HG02970 (cell line): ENCODE measurements around the gene TNFRSF4.

ENCODE experiments used
- ATAC-seq: cut with Tn5 transposase; IDR thresholded peaks from one replicate; pipeline ENCODE4 v1.9.1; 2021; ENCODE audit warnings: mild to moderate bottlenecking, moderate library complexity, moderate number of reproducible peaks; ENCODE audit not compliant: unreplicated experiment, low FRiP score

The TNFRSF4 gene

DNA sequence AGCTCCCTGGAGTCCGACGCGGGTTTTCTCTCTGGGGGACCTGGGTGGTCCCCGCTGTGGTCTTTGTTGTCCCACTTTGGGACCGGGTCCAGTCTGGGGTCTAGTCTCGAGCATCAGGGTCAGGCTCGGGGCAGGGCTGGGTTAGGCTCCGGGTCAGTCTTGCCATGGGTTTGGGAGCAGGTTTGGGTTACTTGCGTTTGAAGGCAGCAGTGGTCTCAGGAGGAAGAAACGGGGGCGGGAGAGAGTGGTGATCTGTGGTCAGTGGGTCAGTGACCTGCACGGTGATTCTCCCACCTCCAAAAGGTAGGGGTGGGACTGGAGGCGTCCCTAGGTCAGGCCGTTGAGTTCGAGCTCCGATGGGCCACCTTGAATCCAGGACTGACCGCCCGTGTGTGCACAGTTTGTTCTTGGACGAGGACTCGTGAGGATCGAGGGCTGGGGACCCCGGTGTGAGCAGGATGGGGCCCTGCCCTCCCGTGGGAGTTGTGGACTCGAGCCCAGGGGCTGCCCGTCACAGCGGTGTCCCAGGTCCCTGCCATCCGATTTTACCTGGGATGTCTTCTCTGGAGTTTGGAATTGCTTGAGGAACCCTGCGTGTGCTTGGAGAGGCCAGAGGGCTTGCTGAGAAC is 20.3 kb upstream of the TNFRSF4 start:
- ATAC-seq, result no peak

DNA sequence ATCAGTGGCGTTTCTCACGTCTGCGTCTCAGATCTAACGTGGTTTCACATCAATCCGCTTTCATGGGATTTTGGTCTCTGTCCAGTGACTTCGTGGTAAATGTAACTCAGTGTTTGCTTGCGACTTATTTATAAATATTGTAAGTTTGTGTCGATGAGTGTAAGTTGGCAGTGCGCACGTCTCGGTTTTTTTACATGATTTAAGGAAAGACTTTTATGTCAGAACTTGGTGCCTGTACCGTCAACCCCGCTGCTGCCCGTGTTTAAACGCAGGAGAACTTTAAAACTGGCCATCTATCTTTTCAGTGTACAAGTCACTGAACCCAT is 19.6 kb upstream of the TNFRSF4 start:
- no peak for ATAC-seq

DNA sequence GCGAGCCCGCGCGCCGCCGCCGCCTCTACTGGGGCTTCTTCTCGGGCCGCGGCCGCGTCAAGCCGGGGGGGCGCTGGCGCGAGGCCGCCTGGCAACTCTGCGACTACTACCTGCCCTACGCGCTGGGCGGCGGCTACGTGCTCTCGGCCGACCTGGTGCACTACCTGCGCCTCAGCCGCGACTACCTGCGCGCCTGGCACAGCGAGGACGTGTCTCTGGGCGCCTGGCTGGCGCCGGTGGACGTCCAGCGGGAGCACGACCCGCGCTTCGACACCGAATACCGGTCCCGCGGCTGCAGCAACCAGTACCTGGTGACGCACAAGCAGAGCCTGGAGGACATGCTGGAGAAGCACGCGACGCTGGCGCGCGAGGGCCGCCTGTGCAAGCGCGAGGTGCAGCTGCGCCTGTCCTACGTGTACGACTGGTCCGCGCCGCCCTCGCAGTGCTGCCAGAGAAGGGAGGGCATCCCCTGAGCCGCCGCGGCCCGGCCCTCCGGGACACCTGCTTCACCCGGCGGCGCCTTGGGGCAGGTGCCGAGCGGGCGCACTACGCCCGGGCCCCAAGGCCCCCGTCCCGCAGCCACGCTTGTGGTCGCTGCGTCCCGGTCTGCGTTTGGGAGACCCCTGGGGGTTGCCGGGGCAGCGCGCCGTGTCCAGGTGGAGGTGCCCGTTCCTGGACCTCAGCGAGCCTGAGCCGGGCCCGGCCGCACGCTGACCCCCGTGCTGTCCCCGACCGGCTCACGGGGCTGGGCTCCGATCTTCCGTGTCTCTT is 19.0 kb upstream of the TNFRSF4 start:
- no peak for ATAC-seq

DNA sequence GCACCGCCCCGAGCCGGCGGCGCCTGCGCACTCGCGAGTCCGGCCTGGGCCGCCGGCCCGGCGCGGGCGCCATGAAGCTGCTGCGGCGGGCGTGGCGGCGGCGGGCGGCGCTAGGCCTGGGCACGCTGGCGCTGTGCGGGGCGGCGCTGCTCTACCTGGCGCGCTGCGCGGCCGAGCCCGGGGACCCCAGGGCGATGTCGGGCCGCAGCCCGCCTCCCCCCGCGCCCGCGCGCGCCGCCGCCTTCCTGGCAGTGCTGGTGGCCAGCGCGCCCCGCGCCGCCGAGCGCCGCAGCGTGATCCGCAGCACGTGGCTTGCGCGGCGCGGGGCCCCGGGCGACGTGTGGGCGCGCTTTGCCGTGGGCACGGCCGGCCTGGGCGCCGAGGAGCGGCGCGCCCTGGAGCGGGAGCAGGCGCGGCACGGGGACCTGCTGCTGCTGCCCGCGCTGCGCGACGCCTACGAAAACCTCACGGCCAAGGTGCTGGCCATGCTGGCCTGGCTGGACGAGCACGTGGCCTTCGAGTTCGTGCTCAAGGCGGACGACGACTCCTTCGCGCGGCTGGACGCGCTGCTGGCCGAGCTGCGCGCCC is 18.3 kb upstream of the TNFRSF4 start, which contains the start of gene B3GALT6:
B3GALT6 (plus strand) TSS at position 30 of the 588 bp plus-strand sequence; CDS start at position 72, 42 bp downstream.
- ATAC-seq, result no peak

DNA sequence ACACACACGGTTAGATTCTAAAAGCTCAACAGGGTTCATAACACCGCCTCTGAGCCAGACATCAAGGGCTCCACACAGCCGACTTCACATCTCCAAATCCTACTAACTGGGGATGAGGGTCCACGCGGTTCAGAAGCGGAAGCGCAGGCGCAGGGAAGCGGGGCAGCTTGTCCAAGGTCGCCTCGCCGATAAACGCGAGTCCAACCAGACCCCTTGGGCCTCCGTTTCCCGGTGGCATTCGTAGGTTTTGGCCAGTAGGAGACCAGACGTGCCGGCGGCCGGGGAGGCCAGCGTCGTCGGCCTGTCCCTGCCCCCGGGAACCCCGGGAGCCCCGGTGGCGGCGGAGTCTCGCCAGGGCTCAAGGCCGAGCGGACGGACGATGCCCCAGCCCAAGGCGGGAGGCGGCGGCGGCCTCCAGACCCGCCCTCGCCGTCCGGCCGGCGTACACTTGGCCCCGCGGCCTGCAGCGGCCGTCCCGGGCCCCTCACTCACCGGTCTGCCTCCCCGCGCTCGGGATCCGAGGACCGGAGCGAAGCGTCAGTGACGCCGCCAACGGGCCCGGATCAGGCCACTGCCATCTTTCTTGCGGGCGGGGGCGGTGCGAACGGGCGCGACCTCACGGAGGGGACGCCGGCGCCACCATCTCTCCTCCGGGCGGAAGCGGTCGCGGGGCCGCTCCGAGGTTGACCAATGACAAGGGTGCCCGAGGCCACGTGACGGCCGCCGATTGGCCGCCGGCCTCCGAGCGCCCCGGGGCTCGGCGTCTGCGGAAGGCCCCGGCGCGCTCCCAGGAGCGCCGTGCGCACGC is 17.7 kb upstream of the TNFRSF4 start, which contains the start of gene SDF4:
SDF4 (minus strand) TSS at position 602 of the 808 bp plus-strand sequence. CDS start 3,229 bp downstream, outside the sequence.
- peak; percentile 94 for ATAC-seq

DNA sequence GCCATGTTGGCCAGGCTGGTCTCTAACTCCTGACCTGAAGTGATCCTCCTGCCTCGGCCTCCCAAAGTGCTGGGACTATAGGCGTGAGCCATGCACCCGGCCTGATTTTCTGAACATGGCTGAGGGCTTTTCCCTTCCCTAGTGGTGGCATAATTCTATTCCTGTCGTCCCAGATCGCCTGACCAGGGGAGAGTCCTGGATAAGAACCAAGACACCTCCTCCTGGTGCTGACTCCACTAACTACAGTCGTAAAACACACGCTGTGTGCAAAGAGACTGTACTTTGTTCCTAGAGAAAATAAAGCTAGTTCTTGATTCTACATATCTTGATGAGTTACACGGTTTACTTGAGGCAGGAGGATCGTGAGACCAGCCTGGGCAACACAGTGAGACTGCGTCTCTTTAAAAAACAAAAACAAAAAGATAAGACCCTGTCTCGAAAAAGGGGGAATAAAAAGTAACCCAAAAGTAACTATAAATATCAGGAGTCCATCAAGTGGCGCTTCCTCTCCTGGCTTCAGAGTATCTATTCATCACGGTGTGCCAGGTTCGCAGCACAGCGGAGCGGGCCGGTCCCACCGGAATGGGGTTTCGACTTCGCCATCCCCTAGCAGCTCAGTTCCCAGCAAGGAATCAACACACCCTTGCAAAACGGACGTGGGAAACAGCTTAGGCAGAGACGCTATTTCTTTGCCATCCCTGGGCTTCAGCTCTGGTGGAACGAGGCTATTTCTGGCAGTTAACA is 16.9 kb upstream of the TNFRSF4 start:
- ATAC-seq, result no peak

DNA sequence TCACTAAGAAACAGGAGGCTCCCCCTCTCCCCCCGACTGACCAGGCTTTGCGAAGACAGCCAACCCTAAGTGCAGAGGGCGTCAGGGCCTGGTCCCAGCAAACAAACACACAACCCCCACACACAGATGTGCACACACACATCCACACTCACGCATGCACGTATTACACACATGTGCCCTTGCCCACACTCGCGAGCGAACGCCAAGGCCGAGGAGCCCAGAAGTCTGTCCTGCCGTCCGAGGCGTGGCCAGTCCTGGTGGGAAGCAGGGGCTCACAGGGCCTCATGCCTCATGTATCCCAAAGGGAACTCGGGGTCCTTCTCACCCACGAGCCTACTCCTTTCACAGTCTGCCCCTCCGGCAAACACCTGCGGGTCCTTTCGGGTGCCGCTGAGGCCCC is 15.8 kb upstream of the TNFRSF4 start:
- no peak for ATAC-seq

DNA sequence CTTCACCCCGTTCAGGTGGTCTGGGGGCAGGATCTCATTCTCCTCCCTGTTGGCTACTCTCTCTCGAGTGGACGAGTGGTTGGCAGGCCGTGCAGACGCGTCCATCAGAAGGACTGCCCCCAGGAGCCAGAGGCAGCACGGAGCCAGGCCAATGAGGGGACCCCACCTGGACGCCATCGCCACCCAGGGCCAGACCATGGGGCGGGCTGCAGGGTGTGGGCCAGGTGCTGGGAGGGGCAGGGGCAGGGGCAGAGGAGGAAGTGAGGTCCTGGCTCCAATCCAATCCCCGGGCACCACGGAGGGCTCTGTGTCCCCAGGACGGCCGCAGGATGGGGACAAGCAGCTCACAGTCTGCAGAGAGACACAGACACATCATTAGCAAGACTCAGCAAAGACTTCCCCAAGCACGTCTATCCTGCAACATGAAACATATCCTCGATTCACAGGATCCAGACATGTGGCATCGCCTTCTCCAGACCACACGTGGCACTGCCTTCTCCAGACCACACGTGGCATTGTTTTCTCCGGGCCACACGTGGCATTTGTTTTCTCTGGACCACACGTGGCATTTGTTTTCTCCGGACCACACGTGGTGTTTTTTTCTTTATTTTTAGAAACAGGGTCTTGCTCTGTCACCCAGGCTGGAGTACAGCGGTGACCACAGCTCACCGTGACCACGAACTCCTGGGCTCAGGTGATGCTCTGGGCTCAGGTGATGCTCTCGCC is 14.8 kb upstream of the TNFRSF4 start:
- ATAC-seq, result no peak

DNA sequence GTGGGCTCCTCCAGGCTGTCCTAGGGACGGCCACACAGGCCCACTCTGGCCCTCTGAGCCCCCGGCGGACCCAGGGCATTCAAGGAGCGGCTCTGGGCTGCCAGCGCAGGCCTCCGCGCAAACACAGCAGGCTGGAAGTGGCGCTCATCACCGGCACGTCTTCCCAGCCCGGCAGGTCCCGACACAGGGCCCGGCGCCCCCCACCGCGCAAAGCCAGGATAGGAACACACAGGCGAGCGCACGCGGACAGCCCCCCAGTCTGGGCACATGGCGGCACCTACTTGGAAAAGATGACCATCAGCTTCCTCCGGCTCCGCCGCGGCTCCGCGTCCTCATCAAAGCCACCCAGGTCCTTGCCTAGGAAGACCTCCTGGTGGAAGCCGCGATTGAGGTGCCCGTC is 14.2 kb upstream of the TNFRSF4 start:
- no peak for ATAC-seq

DNA sequence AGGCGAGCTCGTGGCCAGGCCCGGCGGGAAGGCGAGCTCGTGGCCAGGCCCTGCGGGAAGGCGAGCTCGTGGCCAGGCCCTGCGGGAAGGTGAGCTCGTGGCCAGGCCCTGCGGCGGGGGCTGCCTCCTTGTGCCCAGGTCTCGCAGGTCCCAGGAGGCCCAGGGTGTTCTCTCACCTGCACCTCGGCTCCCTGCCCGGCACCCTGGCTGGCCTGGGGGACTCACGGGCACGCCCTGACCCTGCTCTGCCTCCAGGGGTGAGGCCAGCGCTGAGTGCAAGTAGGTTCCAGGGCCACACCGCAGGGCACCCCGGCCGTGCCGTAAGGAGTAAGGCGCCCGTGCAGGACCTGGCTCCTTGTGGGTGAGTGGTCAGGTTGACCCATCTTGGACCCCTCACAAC is 13.4 kb upstream of the TNFRSF4 start:
- ATAC-seq, result no peak

DNA sequence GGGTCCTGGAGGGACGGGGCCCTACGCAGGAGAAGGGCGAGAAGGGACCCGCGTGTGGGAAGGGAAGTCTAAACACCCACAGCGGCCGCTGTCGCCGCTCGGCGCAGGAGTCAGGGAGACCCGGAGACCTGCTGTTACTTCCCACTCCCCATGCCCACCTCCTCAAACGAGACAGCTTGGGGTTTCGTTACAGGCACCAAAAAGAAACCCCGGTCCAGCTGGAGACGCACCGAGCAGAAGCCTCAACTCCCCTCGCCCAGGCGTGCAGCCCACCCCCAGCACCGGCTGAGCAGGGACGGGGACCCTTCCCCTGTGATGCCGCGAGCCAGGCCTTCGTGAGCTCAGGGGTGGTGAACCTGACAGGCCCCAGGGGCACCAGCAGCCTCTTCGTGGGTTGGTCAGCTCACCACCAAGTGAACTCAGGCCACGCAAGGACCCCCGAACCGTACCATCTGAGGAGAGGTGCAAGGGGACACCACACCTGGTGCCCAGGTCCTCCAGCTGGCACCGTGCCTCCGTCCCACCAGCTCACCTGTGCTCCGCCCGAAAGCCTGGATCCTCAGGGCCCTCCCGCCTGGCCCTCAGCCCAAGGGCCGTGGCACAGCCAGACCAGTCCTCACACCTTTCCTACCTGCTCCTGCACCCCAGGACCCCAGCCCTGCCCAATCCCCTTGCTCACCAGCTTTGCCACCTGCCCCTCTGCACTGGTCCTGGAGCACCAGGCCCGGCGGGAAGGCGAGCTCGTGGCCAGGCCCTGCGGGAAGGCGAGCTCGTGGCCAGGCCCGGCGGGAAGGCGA is 12.8 kb upstream of the TNFRSF4 start:
- ATAC-seq, result no peak

DNA sequence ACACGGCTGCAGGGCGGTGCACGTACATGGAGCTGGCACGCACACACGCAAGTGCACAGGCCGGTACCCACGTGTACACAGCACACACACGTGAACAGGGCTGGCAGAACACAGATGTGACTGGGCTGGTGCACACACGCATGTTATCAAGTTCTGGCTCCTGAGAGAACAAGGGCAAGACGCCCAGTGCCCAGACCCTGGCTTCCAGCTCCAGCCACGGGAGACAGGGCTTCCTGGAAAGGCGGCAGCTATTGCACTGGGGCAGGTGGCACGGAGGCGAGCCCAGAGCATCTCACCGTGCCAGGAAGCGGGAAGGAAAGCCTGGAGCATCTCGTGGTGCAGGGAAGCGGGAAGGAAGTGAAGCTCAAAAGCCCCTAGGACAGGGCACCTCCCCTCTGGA is 12.0 kb upstream of the TNFRSF4 start:
- no peak for ATAC-seq

DNA sequence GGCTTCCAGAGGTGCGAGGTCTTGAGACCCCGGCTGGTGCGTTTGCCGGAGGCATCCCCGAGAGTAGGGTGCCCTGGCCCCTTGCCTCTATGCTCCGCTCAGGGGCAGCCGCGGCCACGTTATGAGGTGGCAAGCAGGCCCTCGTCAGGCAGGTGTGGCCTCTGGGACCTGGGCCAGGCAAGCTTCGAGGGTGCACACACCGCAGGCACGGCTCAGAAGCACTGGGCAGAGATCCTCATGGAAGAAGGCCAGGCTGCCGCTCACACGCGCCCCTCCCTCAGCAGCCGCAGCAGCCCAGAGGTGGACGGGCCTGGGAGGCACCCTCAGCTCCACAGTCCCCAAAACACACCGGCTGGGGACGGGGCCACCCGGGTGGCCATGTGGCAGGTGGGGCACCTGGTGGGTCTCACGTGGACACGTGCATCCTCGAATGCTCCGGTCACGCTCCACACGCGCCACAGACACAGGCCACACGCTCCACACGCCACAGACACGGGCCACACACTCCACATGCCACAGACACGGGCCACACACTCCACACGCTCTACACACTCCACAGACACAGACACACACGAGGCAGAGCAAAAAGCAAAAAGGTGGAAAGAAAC is 11.4 kb upstream of the TNFRSF4 start:
- no peak for ATAC-seq

DNA sequence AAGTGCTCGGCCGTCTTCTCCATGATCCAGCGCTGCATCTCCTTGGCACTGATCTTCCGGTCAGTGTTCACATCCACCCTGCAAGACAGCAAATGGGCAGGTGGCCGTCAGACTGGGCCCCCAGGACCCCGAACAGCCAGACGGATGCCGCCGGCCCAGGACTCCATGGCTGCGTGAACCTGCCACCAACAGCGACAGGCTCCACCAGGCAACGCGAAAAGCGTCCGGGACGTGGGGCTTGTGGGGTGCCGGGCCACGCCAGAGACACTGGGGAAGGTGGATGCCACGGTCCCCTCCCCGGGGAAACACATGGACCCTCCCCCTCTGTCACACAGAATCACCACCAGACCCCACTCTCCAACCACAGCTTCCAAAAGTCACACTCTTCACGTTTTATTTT is 9.9 kb upstream of the TNFRSF4 start:
- no peak for ATAC-seq

DNA sequence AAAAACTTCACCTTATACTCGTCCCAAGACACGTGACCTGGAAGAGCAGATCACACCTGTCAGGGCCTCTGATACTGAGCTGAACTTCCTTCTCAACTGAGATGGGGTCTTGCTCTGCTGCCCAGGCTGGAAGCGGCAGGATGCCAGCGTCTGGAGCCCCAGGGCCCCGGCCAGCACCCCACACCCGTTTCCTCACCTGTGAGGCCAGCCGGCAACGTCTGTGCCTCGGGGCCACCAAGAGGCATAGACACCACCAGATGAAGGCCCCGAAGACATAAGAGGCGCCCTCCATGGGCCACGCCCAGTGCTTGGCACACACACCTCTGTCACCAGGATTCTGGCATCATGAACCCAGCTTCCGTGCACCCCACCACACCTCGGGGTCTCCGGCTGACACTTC is 9.4 kb upstream of the TNFRSF4 start:
- no peak for ATAC-seq

DNA sequence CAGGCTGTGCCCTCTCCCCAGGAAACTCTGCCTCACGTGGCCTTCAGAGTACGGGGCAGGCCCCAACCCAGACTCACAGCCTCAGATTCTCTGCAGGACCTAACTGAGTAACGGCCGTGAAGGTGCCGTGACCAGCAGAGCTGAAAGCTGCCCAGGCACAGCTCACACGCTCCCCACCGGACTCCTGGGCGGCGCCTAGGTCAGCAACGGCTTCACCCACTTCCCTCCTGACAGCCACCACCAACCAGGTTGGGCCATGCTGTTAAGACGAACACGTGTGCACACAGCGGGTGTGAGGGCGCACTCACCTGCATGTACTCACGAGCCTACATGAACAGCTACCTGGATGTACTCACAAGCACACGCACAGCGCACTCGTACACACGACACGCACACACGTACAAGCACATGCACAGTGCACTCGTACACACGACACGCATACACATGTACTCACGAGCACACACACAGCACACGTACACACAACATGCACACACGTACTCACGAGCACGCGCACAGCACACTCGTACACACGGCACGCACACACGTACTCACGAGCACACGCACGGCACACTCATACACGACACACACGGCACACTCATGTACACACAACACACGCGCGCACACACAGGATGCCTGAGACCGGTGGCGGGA is 8.7 kb upstream of the TNFRSF4 start:
- ATAC-seq, result no peak

DNA sequence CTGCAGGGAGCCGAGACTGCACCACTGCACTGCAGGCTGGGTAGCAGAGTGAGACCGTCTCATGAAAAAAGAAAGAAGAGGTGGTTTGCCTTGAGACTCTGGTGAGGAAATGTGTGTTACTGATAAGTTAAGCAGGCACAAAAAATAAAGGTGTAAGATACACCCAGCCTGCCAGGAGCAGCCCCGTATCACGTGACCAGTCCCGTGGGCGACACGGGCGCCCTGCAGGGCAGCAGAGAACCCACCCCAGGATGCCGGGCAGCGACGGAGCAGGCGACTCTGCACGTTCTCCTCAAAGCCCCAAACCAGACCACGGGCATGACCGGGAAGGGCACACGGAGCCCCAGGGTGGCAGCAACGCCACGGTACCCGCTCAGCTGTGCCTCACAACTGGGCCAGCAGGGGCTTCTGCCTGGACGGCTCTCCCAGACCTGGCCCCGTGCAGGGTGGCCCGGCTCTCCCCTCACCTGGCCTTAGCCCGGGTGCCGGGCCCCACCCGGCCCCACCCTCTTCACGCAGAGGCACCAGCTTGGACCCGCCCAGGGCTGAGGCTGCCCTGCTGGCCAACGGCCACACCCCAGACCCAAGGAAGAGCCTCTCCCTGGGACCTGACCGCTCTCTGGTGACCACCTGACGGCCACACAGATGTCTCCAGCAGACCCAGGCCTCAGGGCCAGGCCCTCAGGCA is 8.1 kb upstream of the TNFRSF4 start:
- no peak for ATAC-seq
